Ovary (tissue), 3 donors: ENCODE measurements around the gene TSKU.

Experiments
- POLR2A ChIP-seq: fragments of 450-650 bp; IDR thresholded peaks from one replicate; pipeline ENCODE4 v1.6.1; 2017; ENCODE audit warnings: antibody characterized with exemption, mild to moderate bottlenecking, moderate library complexity
- TF ChIP-seq, protein P1 (sequence below), 3 donors: fragments of 450-650 bp in 2 of 3; fragments of 200-600 bp in 1 of 3; IDR thresholded peaks; one replicate each; pipeline versions ENCODE4 v1.5.1 to v1.8.0; 2016 to 2022; ENCODE audit warnings: antibody characterized with exemption in 3 of 3, mild to moderate bottlenecking in 1 of 3
- donor health status: DM: no; HTN: no; CAD: no.

- TF ChIP-seq, protein P1, sequence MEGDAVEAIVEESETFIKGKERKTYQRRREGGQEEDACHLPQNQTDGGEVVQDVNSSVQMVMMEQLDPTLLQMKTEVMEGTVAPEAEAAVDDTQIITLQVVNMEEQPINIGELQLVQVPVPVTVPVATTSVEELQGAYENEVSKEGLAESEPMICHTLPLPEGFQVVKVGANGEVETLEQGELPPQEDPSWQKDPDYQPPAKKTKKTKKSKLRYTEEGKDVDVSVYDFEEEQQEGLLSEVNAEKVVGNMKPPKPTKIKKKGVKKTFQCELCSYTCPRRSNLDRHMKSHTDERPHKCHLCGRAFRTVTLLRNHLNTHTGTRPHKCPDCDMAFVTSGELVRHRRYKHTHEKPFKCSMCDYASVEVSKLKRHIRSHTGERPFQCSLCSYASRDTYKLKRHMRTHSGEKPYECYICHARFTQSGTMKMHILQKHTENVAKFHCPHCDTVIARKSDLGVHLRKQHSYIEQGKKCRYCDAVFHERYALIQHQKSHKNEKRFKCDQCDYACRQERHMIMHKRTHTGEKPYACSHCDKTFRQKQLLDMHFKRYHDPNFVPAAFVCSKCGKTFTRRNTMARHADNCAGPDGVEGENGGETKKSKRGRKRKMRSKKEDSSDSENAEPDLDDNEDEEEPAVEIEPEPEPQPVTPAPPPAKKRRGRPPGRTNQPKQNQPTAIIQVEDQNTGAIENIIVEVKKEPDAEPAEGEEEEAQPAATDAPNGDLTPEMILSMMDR (IDR thresholded peaks at IDR 0.05), result no peak
- no peak for TF ChIP-seq POLR2A
These were observed 17.5 kb downstream of the TSKU start for GRCh38 chr11:76800466-76801200.
